Endothelial cell of umbilical vein (primary cell): ENCODE data around the gene ABCC10.

Source experiments
- MAX ChIP-seq: IDR thresholded peaks from 2 replicates; pipeline ENCODE4 v1.6.1; 2011; ENCODE audit not compliant: insufficient read depth, insufficient read length
- MYC ChIP-seq: IDR thresholded peaks from one replicate; pipeline ENCODE4 v1.6.1; 2011; ENCODE audit warnings: mild to moderate bottlenecking, low read depth, low read length
- POLR2A ChIP-seq: IDR thresholded peaks from 2 replicates; pipeline ENCODE4 v1.6.1; 2012; ENCODE audit warnings: low read depth, mild to moderate bottlenecking, control low read depth, low read length
- POLR2AphosphoS5 ChIP-seq: IDR thresholded peaks from 2 replicates; pipeline ENCODE4 v1.6.1; 2012; ENCODE audit warnings: low read depth, mild to moderate bottlenecking, control low read depth, low read length, moderate library complexity; ENCODE audit not compliant: insufficient read depth
- TF ChIP-seq, protein P1 (sequence below), 2 donors: IDR thresholded peaks; 1 replicate in 1 of 2; 2 replicates in 1 of 2; pipeline ENCODE4 v1.5.1; 2011; ENCODE audit warnings: low read length in 2 of 2, mild to moderate bottlenecking in 2 of 2, moderate library complexity in 2 of 2, control low read depth in 1 of 2, inconsistent platforms in 1 of 2, low read depth in 1 of 2; ENCODE audit not compliant: insufficient read depth in 1 of 2; ENCODE audit errors: extremely low read depth in 1 of 2

GRCh38 chr6:43396408-43397149 lies 30.8 kb upstream of the ABCC10 start:
- TF ChIP-seq, protein P1, sequence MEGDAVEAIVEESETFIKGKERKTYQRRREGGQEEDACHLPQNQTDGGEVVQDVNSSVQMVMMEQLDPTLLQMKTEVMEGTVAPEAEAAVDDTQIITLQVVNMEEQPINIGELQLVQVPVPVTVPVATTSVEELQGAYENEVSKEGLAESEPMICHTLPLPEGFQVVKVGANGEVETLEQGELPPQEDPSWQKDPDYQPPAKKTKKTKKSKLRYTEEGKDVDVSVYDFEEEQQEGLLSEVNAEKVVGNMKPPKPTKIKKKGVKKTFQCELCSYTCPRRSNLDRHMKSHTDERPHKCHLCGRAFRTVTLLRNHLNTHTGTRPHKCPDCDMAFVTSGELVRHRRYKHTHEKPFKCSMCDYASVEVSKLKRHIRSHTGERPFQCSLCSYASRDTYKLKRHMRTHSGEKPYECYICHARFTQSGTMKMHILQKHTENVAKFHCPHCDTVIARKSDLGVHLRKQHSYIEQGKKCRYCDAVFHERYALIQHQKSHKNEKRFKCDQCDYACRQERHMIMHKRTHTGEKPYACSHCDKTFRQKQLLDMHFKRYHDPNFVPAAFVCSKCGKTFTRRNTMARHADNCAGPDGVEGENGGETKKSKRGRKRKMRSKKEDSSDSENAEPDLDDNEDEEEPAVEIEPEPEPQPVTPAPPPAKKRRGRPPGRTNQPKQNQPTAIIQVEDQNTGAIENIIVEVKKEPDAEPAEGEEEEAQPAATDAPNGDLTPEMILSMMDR (IDR thresholded peaks at IDR 0.05; ENCODE audit: extremely low read depth in 1 of 2, insufficient read depth in 1 of 2, low read depth in 1 of 2, low read length in 2 of 2), result no peak
- TF ChIP-seq MAX (no peak), POLR2AphosphoS5 (no peak), POLR2A (no peak), MYC (no peak)
